ENCODE data around the gene GREB1L.

GREB1L gene

DNA sequence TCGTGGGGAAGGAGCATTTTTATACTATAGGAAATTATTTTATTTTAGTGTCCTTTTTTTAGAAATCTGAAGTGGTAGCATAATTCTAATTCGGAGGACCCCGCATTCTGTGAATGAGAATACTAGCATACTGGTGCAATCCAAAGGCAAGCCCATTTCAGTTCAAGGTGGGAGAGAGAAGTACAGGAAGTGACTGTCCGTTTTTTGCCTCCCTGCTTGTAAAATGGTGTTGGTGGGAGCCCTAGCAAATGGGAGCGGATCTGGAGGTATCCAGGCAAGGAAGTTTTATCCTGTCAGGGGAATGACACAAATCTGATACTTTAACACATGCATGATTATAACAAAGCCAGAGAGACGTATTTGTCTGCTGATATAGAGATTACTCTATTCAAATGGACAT is 216.8 kb downstream of the GREB1L start:
- Histone ChIP-seq H3K9ac (ENCODE audit: low read depth in 1 of 2, low read length in 2 of 2) (no peak overlapping the region), H3K36me3 (ENCODE audit: control insufficient read depth in 1 of 2, insufficient read depth in 2 of 2, low read length in 2 of 2) (no peaks in the 10 kb centered on the region), H3K27ac (ENCODE audit: low read depth, low read length) (no peak overlapping the region), H3K9me3 (ENCODE audit: control insufficient read depth in 1 of 2, low read length in 2 of 2) (no peaks in the 10 kb centered on the region), H3K27me3 (ENCODE audit: control insufficient read depth in 1 of 2, insufficient read depth in 2 of 2, low read length in 2 of 2) (no peaks in the 10 kb centered on the region), H3K4me1 (ENCODE audit: control insufficient read depth in 1 of 2, insufficient read depth in 2 of 2, low read length in 2 of 2) (no peaks in the 10 kb centered on the region), H3K4me3 (ENCODE audit: low read depth in 1 of 2, low read length in 2 of 2) (no peak overlapping the region)

DNA sequence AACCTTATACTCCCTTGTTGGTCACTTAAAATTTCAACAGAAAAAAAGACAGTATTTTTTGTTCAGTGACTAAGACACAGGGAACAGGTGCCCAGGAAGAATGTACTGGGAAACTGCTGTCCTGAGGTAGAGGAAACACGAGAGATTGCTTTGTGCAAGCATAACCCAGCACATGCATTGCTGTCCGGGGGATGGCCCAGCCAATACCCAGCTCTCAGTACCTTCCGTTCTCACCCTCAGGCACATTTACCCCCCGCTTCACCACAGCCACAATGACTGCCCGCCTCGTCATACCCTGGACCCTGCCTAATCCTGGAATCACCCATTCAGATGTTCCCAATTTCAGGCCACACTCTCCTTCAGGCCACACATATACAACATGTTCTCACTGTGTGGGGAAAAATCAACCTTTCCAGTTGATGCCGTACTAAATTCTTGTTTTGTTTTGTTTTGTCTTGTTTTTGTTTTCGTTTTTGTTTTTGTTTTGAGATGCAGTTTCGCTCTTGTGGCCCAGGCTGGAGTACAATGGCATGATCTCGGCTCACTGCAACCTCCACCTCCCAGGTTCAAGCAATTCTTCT is 217.8 kb downstream of the GREB1L start:
- H3K27me3 ChIP-seq (ENCODE audit: control insufficient read depth in 1 of 2, insufficient read depth in 2 of 2, low read length in 2 of 2) = no peaks in the 10 kb centered on the region
- H3K9me3 ChIP-seq (ENCODE audit: control insufficient read depth in 1 of 2, low read length in 2 of 2) = no peaks in the 10 kb centered on the region
- no peak overlapping the region for H3K9ac ChIP-seq (ENCODE audit: low read depth in 1 of 2, low read length in 2 of 2)
- no peak overlapping the region for H3K27ac ChIP-seq (ENCODE audit: low read depth, low read length)
- no peaks in the 10 kb centered on the region for H3K4me1 ChIP-seq (ENCODE audit: control insufficient read depth in 1 of 2, insufficient read depth in 2 of 2, low read length in 2 of 2)
- H3K36me3 ChIP-seq (ENCODE audit: control insufficient read depth in 1 of 2, insufficient read depth in 2 of 2, low read length in 2 of 2) = no peaks in the 10 kb centered on the region
- no peak overlapping the region for H3K4me3 ChIP-seq (ENCODE audit: low read depth in 1 of 2, low read length in 2 of 2)

DNA sequence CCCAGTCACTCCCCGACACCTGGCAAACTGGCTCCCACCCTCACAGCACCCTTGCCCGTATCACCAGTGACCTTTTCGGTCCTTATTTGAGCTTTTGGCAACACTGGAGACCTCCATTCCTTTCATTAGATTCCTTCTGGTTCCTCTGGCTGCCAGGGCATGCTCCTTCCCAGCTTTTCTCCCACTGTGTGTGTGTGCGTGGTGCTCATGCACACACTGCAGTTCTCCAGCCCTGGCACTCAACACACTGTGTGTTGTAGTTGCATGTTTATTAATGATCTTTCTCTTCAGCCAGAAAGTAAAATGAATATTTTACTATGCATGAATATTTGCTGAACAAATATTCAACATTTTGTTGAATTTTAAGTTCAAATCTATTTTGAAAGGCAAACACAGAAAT is 219.4 kb downstream of the GREB1L start:
- Histone ChIP-seq H3K9me3 (ENCODE audit: control insufficient read depth in 1 of 2, low read length in 2 of 2) (no peaks in the 10 kb centered on the region), H3K36me3 (ENCODE audit: control insufficient read depth in 1 of 2, insufficient read depth in 2 of 2, low read length in 2 of 2) (no peaks in the 10 kb centered on the region), H3K9ac (ENCODE audit: low read depth in 1 of 2, low read length in 2 of 2) (no peak overlapping the region), H3K4me1 (ENCODE audit: control insufficient read depth in 1 of 2, insufficient read depth in 2 of 2, low read length in 2 of 2) (no peaks in the 10 kb centered on the region), H3K4me3 (ENCODE audit: low read depth in 1 of 2, low read length in 2 of 2) (no peak overlapping the region), H3K27me3 (ENCODE audit: control insufficient read depth in 1 of 2, insufficient read depth in 2 of 2, low read length in 2 of 2) (no peaks in the 10 kb centered on the region), H3K27ac (ENCODE audit: low read depth, low read length) (no peak overlapping the region)

DNA sequence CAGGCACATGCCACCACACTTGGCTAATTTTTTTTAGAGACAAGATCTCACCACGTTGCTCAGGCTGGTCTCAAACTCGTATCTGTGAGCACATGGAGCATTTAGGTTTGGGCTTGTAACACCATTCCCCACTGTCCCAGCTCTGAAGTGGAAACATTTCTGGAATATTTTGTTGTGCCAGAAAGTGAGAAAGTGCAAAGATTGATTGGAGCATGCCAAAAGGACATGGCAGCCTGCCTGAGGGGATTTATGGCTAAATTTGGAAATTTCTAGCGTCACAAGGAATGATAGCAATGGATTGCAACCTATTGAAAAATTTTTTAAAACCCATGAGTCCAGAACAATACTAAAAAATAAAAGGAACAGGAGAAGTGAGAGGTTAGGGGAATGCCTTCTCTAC is 221.7 kb downstream of the GREB1L start:
- Histone ChIP-seq H3K27ac (ENCODE audit: low read depth, low read length) (no peak overlapping the region), H3K9me3 (ENCODE audit: control insufficient read depth in 1 of 2, low read length in 2 of 2) (no peaks in the 10 kb centered on the region)

DNA sequence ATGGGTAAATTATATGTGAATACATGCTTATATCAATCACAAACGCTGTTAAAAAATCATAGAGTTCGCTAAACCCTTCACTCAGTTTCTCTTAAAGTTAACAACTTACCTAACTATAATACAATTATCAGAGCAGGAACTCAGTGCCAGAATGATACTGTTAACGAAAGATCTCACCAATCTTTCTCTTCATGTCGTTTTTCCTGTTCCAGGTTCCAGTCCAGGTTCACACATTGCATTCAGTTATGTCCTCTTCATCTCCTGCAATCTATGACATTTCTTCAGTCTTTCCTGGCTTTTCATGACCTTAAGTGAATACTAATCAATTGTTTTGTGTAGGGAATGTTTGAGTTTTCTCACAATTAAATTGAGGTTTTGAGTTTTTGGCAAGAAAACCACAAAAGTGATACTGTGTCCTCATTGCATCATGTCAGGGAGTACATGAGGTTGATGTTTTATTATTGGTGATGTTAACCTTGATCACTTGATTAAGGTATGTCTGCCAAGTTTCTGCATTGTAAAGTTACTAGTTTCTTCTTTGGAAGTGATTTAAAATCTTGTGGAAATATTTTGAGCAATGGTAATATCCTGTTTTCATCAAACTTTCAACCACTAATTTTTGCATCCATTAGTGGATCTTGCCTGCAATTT is 226.6 kb downstream of the GREB1L start:
- H3K9me3 ChIP-seq (ENCODE audit: control insufficient read depth in 1 of 2, low read length in 2 of 2) = no peaks in the 10 kb centered on the region

More for the DNA sequence above, 221.7 kb downstream of the GREB1L start:
- no peak overlapping the region for H3K9ac ChIP-seq (ENCODE audit: low read depth in 1 of 2, low read length in 2 of 2)
- no peak overlapping the region for H3K4me3 ChIP-seq (ENCODE audit: low read depth in 1 of 2, low read length in 2 of 2)
- no peaks in the 10 kb centered on the region for H3K27me3 ChIP-seq (ENCODE audit: control insufficient read depth in 1 of 2, insufficient read depth in 2 of 2, low read length in 2 of 2)
- H3K36me3 ChIP-seq (ENCODE audit: control insufficient read depth in 1 of 2, insufficient read depth in 2 of 2, low read length in 2 of 2) = no peaks in the 10 kb centered on the region
- no peaks in the 10 kb centered on the region for H3K4me1 ChIP-seq (ENCODE audit: control insufficient read depth in 1 of 2, insufficient read depth in 2 of 2, low read length in 2 of 2)

DNA sequence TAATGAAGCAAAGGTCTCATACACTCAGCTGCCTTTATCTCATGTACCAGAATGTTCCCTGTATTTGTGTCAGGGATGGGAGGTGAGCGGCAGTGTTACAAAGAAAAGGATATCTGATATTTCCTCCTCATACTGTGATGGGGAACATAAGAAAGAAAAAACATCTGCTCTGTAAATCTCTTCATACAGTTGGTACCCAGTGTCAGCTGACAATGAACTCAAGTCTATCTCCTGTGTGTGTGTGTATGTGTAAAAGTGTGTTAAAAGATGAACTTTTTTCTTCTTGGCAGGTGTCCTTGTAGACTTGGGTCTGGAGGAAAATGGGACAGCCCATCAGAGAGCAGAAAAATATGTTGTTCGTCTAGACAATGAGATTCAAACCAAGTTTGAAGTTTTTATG is 230.7 kb downstream of the GREB1L start:
- H3K27ac ChIP-seq (ENCODE audit: low read depth, low read length) = no peak overlapping the region
- H3K4me3 ChIP-seq (ENCODE audit: low read depth in 1 of 2, low read length in 2 of 2) = no peak overlapping the region
- H3K27me3 ChIP-seq (ENCODE audit: control insufficient read depth in 1 of 2, insufficient read depth in 2 of 2, low read length in 2 of 2) = no peaks in the 10 kb centered on the region
- no peaks in the 10 kb centered on the region for H3K36me3 ChIP-seq (ENCODE audit: control insufficient read depth in 1 of 2, insufficient read depth in 2 of 2, low read length in 2 of 2)
- no peak overlapping the region for H3K9ac ChIP-seq (ENCODE audit: low read depth in 1 of 2, low read length in 2 of 2)
- H3K9me3 ChIP-seq (ENCODE audit: control insufficient read depth in 1 of 2, low read length in 2 of 2) = no peaks in the 10 kb centered on the region
- H3K4me1 ChIP-seq (ENCODE audit: control insufficient read depth in 1 of 2, insufficient read depth in 2 of 2, low read length in 2 of 2) = no peaks in the 10 kb centered on the region

More for the DNA sequence above, 226.6 kb downstream of the GREB1L start:
- Histone ChIP-seq H3K36me3 (ENCODE audit: control insufficient read depth in 1 of 2, insufficient read depth in 2 of 2, low read length in 2 of 2) (no peaks in the 10 kb centered on the region), H3K27ac (ENCODE audit: low read depth, low read length) (no peak overlapping the region), H3K4me3 (ENCODE audit: low read depth in 1 of 2, low read length in 2 of 2) (no peak overlapping the region), H3K9ac (ENCODE audit: low read depth in 1 of 2, low read length in 2 of 2) (no peak overlapping the region), H3K27me3 (ENCODE audit: control insufficient read depth in 1 of 2, insufficient read depth in 2 of 2, low read length in 2 of 2) (no peaks in the 10 kb centered on the region), H3K4me1 (ENCODE audit: control insufficient read depth in 1 of 2, insufficient read depth in 2 of 2, low read length in 2 of 2) (no peaks in the 10 kb centered on the region)

DNA sequence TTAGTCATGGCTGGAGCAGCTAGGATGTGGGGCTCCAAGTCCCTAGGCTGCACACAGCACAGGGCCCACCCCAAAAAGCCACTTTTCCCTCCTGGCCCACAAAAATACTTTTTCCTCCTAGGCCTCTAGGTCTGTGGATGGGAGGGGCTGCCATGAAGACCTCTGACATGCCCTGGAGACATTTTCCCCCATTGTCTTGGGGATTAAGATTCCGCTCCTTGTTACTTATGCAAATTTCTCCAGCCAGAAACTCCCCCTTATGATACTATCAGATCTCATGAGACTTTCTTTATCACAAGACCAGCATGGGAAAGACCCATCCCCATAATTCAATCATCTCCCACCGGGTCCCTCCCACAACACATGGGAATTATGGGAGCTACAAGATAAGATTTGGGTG is 232.6 kb downstream of the GREB1L start:
- no peak overlapping the region for H3K27ac ChIP-seq (ENCODE audit: low read depth, low read length)
- H3K27me3 ChIP-seq (ENCODE audit: control insufficient read depth in 1 of 2, insufficient read depth in 2 of 2, low read length in 2 of 2) = no peaks in the 10 kb centered on the region
- H3K4me1 ChIP-seq (ENCODE audit: control insufficient read depth in 1 of 2, insufficient read depth in 2 of 2, low read length in 2 of 2) = no peaks in the 10 kb centered on the region
- H3K9ac ChIP-seq (ENCODE audit: low read depth in 1 of 2, low read length in 2 of 2) = no peak overlapping the region
- H3K9me3 ChIP-seq (ENCODE audit: control insufficient read depth in 1 of 2, low read length in 2 of 2) = no peaks in the 10 kb centered on the region
- no peaks in the 10 kb centered on the region for H3K36me3 ChIP-seq (ENCODE audit: control insufficient read depth in 1 of 2, insufficient read depth in 2 of 2, low read length in 2 of 2)
- no peak overlapping the region for H3K4me3 ChIP-seq (ENCODE audit: low read depth in 1 of 2, low read length in 2 of 2)

DNA sequence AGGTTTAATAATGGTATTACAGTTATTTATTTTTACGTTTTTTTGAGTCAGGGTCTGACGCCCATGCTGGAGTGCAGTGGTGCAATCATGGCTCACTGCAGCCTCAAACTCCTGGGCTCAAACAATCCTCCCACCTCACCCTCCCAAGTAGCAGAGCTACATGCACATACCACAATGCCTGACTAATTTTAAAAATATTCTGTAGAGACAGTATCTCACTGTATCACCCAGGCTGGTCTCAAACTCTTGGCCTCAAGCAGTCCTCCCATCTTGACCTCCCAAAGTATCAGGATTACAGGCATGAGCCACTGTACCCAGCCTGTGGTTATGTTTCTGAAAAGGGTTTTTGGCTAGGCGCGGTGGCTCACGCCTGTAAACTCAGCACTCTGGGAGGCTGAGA is 237.7 kb downstream of the GREB1L start:
- Histone ChIP-seq H3K27me3 (ENCODE audit: control insufficient read depth in 1 of 2, insufficient read depth in 2 of 2, low read length in 2 of 2) (no peaks in the 10 kb centered on the region), H3K4me3 (ENCODE audit: low read depth in 1 of 2, low read length in 2 of 2) (no peak overlapping the region), H3K4me1 (ENCODE audit: control insufficient read depth in 1 of 2, insufficient read depth in 2 of 2, low read length in 2 of 2) (no peaks in the 10 kb centered on the region), H3K27ac (ENCODE audit: low read depth, low read length) (no peak overlapping the region), H3K36me3 (ENCODE audit: control insufficient read depth in 1 of 2, insufficient read depth in 2 of 2, low read length in 2 of 2) (no peaks in the 10 kb centered on the region), H3K9ac (ENCODE audit: low read depth in 1 of 2, low read length in 2 of 2) (no peak overlapping the region), H3K9me3 (ENCODE audit: control insufficient read depth in 1 of 2, low read length in 2 of 2) (no peaks in the 10 kb centered on the region)

DNA sequence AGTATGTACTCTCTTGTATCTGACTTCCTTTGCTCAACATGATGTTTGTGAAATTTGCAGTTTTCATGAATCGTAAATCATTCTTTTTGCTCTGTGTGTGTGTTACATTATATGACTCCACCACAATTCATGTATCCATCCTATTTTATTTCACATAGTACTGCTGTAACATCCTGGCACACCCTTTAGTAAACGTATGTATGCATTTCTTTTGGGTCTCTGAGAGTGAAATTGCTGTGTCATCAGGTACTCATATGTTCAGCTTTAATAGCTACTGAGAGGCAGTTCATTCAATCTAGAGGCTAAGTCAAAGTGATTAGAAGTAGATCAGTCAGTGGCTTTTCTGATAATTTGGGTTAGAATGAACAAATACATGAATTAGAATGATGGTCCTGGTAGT is 239.7 kb downstream of the GREB1L start:
- no peak overlapping the region for H3K27ac ChIP-seq (ENCODE audit: low read depth, low read length)

DNA sequence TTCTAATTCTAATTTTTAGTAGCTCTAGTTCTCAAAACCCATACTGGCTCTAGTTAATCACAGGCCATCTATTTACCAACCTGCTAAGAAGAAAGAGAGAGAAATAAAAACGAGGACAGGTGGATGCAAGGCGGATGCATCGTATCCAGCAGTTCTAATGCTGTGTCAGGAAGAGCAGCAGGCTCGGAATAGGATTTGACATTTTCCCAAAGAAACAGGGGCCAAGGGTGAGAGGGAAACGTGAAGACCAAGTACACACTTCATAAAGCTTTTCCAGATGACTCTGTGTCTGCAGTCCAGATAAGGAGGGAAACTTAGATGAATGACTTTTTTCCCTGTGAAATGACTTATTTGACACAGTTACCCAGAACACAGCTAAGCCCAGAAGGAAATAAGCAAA is 241.0 kb downstream of the GREB1L start:
- no peak overlapping the region for H3K27ac ChIP-seq (ENCODE audit: low read depth, low read length)
- H3K36me3 ChIP-seq (ENCODE audit: control insufficient read depth in 1 of 2, insufficient read depth in 2 of 2, low read length in 2 of 2) = no peaks in the 10 kb centered on the region
- H3K9ac ChIP-seq (ENCODE audit: low read depth in 1 of 2, low read length in 2 of 2) = no peak overlapping the region
- no peak overlapping the region for H3K4me3 ChIP-seq (ENCODE audit: low read depth in 1 of 2, low read length in 2 of 2)
- H3K9me3 ChIP-seq (ENCODE audit: control insufficient read depth in 1 of 2, low read length in 2 of 2) = no peaks in the 10 kb centered on the region
- H3K4me1 ChIP-seq (ENCODE audit: control insufficient read depth in 1 of 2, insufficient read depth in 2 of 2, low read length in 2 of 2) = no peaks in the 10 kb centered on the region
- H3K27me3 ChIP-seq (ENCODE audit: control insufficient read depth in 1 of 2, insufficient read depth in 2 of 2, low read length in 2 of 2) = no peaks in the 10 kb centered on the region

More for the DNA sequence above, 239.7 kb downstream of the GREB1L start:
- Histone ChIP-seq H3K27me3 (ENCODE audit: control insufficient read depth in 1 of 2, insufficient read depth in 2 of 2, low read length in 2 of 2) (no peaks in the 10 kb centered on the region), H3K4me3 (ENCODE audit: low read depth in 1 of 2, low read length in 2 of 2) (no peak overlapping the region), H3K4me1 (ENCODE audit: control insufficient read depth in 1 of 2, insufficient read depth in 2 of 2, low read length in 2 of 2) (no peaks in the 10 kb centered on the region), H3K9me3 (ENCODE audit: control insufficient read depth in 1 of 2, low read length in 2 of 2) (no peaks in the 10 kb centered on the region), H3K36me3 (ENCODE audit: control insufficient read depth in 1 of 2, insufficient read depth in 2 of 2, low read length in 2 of 2) (no peaks in the 10 kb centered on the region), H3K9ac (ENCODE audit: low read depth in 1 of 2, low read length in 2 of 2) (no peak overlapping the region)
